WERI-Rb-1 (cell line): ENCODE measurements around the gene PIGN.

Experiments used
- DNase-seq: peaks from one replicate; pipeline ENCODE4 v3.0.0-alpha.2; 2020
- H3K27ac ChIP-seq: fragments of 250-450 bp; sonication (Bioruptor Pico); 2 replicates; pipeline ENCODE4 v1.5.1; 2020; ENCODE audit warnings: mild to moderate bottlenecking, moderate library complexity
- H3K27me3 ChIP-seq: fragments of 250-450 bp; sonication (Bioruptor Pico); 2 replicates; pipeline ENCODE4 v1.5.1; 2021; ENCODE audit warnings: mild to moderate bottlenecking, low read depth, moderate library complexity; ENCODE audit not compliant: insufficient read depth, severe bottlenecking
- H3K36me3 ChIP-seq: fragments of 250-450 bp; sonication (Bioruptor Pico); 2 replicates; pipeline ENCODE4 v1.5.1; 2020; ENCODE audit warnings: mild to moderate bottlenecking, moderate library complexity
- H3K4me3 ChIP-seq: 2 replicates; pipeline ENCODE4 v1.5.1; 2011; ENCODE audit warnings: low read depth, mild to moderate bottlenecking, control low read depth, low read length
- H3K9me3 ChIP-seq: fragments of 250-450 bp; sonication (Bioruptor Pico); 2 replicates; pipeline ENCODE4 v1.5.1; 2021; ENCODE audit warnings: mild to moderate bottlenecking, moderate library complexity; ENCODE audit not compliant: severe bottlenecking
- TF ChIP-seq, protein P1 (sequence below): IDR thresholded peaks from 2 replicates; pipeline ENCODE4 v1.5.1; 2011; ENCODE audit warnings: low read depth, mild to moderate bottlenecking, control low read depth, inconsistent platforms, low read length

PIGN gene

DNA sequence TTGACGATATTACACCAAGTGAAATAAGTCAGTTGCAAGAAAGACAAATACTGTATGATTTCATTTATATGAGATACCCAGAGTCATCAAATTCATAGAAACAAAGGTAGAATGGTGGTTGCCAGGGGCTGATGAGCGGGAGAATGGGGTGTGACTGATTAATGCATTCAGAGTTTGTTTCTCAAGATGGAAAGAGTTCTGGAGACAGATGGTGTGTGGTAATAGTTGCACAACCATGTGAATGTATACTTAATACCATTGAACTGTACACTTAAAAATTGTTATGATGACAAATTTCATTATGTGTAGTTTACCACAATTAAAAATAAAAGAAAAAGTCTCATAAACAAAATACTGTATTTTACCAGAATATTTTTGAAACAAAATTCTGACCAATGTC, 117.3 kb downstream of the PIGN start:
- no peaks in the 10 kb centered on the region for H3K27me3 ChIP-seq
- DNase-seq: no peak
- H3K36me3 ChIP-seq: no peaks in the 10 kb centered on the region; the same call in 1 of the 2 replicates
- no peaks in the 10 kb centered on the region for H3K9me3 ChIP-seq
- TF ChIP-seq, protein P1, sequence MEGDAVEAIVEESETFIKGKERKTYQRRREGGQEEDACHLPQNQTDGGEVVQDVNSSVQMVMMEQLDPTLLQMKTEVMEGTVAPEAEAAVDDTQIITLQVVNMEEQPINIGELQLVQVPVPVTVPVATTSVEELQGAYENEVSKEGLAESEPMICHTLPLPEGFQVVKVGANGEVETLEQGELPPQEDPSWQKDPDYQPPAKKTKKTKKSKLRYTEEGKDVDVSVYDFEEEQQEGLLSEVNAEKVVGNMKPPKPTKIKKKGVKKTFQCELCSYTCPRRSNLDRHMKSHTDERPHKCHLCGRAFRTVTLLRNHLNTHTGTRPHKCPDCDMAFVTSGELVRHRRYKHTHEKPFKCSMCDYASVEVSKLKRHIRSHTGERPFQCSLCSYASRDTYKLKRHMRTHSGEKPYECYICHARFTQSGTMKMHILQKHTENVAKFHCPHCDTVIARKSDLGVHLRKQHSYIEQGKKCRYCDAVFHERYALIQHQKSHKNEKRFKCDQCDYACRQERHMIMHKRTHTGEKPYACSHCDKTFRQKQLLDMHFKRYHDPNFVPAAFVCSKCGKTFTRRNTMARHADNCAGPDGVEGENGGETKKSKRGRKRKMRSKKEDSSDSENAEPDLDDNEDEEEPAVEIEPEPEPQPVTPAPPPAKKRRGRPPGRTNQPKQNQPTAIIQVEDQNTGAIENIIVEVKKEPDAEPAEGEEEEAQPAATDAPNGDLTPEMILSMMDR: no peak
- no peak overlapping the region for H3K27ac ChIP-seq
- H3K4me3 ChIP-seq: no peak overlapping the region

DNA sequence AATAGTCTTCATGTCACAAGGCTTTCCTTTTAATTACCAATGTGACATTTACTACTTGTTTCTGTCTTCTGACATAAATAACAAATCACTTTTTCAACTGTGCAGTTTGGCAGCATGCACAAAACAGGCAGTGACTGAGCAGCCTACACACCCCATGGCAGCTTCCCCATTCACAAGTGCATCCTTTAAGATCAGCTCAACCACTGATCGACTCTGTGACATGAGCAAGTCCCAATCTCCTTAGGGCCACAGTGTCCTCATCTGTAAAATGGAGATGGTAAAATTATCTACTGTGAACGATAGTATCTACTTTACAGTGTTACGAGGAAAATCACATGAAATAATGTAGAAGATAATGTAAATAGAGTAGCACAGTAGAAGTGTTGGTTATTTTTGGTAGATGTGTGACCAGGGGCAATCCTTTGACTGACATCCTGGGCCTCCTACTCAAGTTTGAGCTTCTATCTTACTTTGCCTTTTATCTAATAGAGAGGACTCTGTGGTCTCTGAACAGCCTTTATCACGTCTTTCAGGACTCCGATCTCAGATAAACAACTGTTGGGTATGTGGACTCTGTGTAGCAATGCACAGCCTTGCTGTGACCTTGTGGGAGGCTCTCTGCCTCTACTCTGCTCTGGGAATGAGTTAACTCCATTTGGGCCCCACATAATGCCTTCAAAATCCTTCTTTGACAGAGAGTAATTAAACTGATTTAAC, 120.6 kb downstream of the PIGN start:
- Histone ChIP-seq H3K27me3 (no peaks in the 10 kb centered on the region), H3K27ac (no peak overlapping the region), H3K9me3 (no peaks in the 10 kb centered on the region), H3K4me3 (no peak overlapping the region), H3K36me3 (no peaks in the 10 kb centered on the region; the same call in 1 of the 2 replicates)
- TF ChIP-seq, protein P1: no peak
- DNase-seq: no peak

DNA sequence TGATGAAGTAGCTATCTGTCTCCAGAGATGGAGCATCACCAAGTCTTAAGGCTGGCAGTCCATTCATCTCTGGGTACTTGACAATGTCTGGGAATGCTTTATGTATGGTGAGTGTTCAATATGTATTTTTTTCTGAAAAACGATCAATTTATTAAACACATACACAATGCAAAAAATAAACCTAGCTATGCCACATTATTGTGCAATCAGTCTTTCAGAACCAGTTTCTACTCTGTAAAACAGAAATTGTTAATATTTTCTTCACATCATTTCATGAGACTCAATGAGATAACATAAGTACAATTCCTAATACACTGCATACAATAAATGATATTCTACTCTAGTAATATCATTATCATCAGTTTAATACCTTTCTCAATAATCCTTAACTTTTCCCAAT, 122.5 kb downstream of the PIGN start:
- TF ChIP-seq, protein P1: no peak
- Histone ChIP-seq H3K27me3 (no peaks in the 10 kb centered on the region), H3K4me3 (no peak overlapping the region), H3K9me3 (no peaks in the 10 kb centered on the region), H3K27ac (no peak overlapping the region), H3K36me3 (no peaks in the 10 kb centered on the region; the same call in 1 of the 2 replicates)
- DNase-seq: no peak

DNA sequence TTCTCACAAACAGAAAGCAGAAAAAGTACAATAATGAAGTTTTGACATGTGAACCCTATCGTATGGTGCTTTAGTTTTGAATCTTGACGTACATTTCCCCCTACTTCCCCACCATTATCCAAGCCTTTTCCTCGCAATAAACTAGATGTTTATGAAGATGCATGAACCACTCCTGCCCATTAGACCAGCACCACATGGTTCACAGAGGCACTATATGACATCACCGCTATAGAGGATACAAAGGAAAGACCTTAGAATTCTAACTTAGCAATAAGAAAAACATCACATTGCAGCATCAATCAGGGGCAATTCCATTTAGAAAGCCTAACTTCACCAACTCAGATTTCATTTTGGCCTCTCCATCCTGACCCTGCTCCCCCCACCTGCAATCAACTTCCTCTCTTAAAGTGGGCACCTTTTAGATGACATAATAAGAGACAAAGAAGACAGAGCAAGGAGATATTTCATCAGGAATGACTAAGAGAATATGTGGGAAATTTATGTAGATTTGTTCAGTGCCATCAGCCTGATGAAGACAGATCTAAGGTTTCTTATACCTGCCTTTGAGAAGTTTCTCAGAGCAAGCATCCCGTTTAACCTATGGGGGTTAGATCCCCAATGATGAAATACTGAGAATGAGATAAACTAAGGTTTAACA, 124.9 kb downstream of the PIGN start:
- TF ChIP-seq, protein P1: no peak
- Histone ChIP-seq H3K4me3 (no peak overlapping the region), H3K9me3 (no peaks in the 10 kb centered on the region), H3K27ac (no peak overlapping the region), H3K27me3 (no peaks in the 10 kb centered on the region), H3K36me3 (no peaks in the 10 kb centered on the region)
- no peak for DNase-seq

DNA sequence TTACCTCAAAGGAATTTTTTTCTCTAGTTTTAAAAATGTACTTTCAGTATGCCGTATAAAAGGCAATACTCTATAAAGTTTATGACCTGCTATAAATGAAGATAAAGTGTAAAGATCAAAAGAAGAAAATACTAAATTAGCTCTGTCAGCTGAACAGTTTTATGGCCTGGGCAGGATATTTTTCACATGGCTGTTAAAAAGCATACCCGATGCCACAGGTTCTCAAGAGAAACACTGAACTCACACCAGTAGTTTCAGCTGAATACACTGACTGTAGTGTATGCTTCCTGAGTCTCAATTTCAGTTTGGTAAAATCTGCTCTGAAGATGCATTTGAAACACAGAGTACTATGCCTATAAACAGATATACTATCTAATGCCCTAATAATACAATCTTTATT, 126.0 kb downstream of the PIGN start:
- H3K9me3 ChIP-seq: no peaks in the 10 kb centered on the region
- H3K36me3 ChIP-seq: no peaks in the 10 kb centered on the region
- no peak for DNase-seq
- no peaks in the 10 kb centered on the region for H3K27me3 ChIP-seq
- TF ChIP-seq, protein P1: no peak
- no peak overlapping the region for H3K4me3 ChIP-seq
- no peak overlapping the region for H3K27ac ChIP-seq
